SKM-1 treated with dmso at 0.1 percent for 144 hours (cell line): Measurements from ENCODE around the gene ABCB7.
A peak's percentile ranks its signal among the peaks of the same experiment; 100 is the strongest.
"Not testable (repeated sequence)": the region's sequence is repeated elsewhere in the genome, so short reads cannot be mapped to it uniquely, and the experiment has no call there.

ENCODE experiments used
- DNase-seq: peaks from one replicate; lab custom pipeline; 2025; ENCODE audit not compliant: unreplicated experiment; lab: John Stamatoyannopoulos, UW

ABCB7 gene

DNA sequence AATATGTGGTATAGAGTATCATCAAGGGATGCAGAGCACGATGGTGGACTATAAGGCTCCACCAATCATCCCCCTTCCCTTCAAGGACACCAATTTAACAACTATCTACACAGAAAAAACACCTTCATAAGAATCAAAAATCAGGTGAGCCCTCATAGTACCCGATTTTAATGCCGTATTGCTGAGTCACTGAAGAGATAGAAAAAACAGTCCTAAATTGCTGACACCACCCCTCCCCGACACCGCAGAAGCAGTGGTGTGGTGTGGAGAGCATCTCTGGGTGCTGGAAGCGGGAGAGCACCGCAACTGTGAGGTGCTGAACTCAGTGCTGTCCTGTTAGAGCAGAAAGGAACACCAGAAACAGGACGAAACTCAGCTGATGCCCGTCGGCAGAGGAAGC is 49.3 kb downstream of the ABCB7 start:
- DNase-seq: no peak

GRCh38 chrX:75096331-75096730 is 59.8 kb downstream of the ABCB7 start:
- DNase-seq: no peak

DNA sequence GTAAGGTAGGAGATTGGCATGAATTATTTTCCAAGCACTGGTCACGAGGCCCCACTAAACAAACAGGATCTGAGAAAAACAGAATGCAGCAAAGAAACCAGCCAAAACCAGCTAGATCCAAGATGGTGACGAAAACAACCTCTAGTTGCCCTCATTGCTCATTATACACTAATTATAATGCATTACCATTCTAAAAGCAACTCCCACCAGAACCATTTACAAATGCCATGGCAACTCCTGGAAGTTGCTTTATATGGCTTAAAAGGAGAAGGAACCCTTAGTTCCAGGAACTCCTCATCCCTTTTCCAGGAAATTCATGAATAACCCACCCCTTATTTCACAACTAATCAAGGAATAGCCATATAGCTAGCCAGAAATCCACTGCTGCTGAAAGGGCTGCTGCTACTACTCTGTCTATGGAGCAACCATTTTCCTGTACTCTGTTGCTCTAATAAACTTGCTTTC is 69.3 kb downstream of the ABCB7 start:
- no peak for DNase-seq

- no peak for DNase-seq
Observed at GRCh38 chrX:75084757-75085156, 71.3 kb downstream of the ABCB7 start.

GRCh38 chrX:75076429-75076828 is 79.7 kb downstream of the ABCB7 start:
- DNase-seq: no peak

DNA sequence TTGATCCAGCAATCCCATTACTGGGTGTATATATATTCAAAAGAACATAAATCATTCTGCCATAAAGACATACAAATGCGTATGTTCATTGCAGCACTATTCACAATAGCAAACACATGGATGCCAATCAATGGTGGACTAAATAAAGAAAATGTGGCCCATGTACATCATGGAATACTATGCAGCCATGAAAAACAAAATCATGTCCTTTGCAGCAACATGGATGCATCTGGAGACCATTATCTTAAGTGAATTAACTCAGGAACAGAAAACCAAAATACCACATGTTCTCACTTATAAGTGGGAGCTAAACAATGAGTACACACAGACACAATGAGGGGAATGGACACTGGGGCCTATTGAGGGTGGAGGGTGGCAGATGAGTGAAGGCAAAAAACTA is 81.6 kb downstream of the ABCB7 start:
- no peak for DNase-seq

GRCh38 chrX:75071334-75071733 is 84.7 kb downstream of the ABCB7 start:
- DNase-seq: no peak

- no peak for DNase-seq
Observed at GRCh38 chrX:75067931-75068330, 88.2 kb downstream of the ABCB7 start.

- DNase-seq: no peak
Observed at GRCh38 chrX:75061701-75062100, 94.4 kb downstream of the ABCB7 start.

- no peak for DNase-seq
Observed at GRCh38 chrX:75051047-75051446, 105.0 kb downstream of the ABCB7 start.

DNA sequence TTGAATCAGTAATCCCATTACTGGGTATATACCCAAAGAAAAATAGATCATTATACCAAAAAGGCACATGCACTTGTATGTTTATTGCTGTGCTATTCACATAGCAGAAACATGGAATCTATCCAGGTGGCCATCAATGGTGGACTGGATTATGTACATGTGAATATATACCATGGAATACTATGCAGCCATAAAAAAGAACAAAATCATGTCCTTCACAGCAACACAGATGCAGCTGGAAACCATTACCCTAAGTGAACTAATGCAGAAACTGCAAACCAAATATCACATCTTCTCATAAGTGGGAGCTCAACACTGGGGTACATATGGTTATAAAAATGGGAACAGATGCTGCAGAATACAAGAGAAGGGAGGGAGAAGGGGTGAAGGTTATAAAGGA is 110.7 kb downstream of the ABCB7 start:
- no peak for DNase-seq

GRCh38 chrX:75044142-75044541 is 111.9 kb downstream of the ABCB7 start:
- not testable (repeated sequence) for DNase-seq

DNA sequence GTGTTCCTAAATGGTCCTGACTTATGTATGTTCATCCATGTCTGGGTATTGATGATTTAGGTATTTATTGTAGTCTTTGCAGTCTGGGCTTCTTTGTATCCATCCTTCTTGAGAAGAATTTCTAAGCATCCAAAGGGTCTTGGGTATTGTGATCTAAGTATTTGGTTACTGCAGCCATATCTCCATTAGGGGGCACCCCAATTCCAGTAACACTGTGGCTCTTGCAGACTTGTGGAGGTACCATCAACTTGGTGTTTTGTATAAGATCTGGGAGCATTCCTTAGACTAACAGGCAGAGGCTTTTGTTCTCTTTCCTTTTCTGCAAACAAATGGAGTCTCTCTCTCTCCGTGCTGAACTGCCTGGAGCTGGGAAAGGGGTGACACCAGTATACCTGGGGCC is 117.2 kb downstream of the ABCB7 start:
- peak; percentile 1 for DNase-seq
